CD4-positive, alpha-beta T cell (primary cell): ENCODE measurements around the gene IL17B. TPM values are rescaled to one million over a fixed set of nuclear protein-coding genes. Genes with fewer than 3 reads are reported as not detected.

Experiments
- ATAC-seq: fragments of 200-7000 bp; cut with Tn5 transposase; one replicate; pipeline ENCODE4 v1.10.0; 2022; ENCODE audit warnings: mild to moderate bottlenecking; ENCODE audit not compliant: poor library complexity
- CTCF ChIA-PET: fragments of 350-600 bp; sonication (Branson Sonifier 250); formaldehyde crosslinking; loops from one replicate; lab custom pipeline; 2021; ENCODE audit warnings: antibody characterized with exemption, inconsistent platforms; lab: Charles Lee
- POLR2A ChIA-PET: fragments of 350-600 bp; sonication (Branson Sonifier 250); formaldehyde crosslinking; loops from one replicate; lab custom pipeline; 2021; ENCODE audit warnings: antibody characterized with exemption, inconsistent platforms; lab: Charles Lee
- DNase-seq, 14 experiments: peaks; one replicate each; pipeline ENCODE4 v3.0.0-alpha.2; 2013 to 2020; ENCODE audit warnings: mixed read lengths in 2 of 14
- H3K27ac ChIP-seq, 2 donors: one replicate each; pipeline versions ENCODE4 v1.5.1 to v1.7.0; 2013; ENCODE audit warnings: low read length in 2 of 2, low read depth in 1 of 2, mild to moderate bottlenecking in 1 of 2
- H3K27me3 ChIP-seq, 2 experiments: 1 replicate in 1 of 2; 2 replicates in 1 of 2; pipeline versions ENCODE4 v1.6.1 to v1.7.0; 2013; ENCODE audit warnings: low read length in 2 of 2, control low read depth in 1 of 2, mild to moderate bottlenecking in 1 of 2, moderate library complexity in 1 of 2; ENCODE audit not compliant: insufficient read depth in 2 of 2, control insufficient read depth in 1 of 2
- H3K36me3 ChIP-seq: one replicate; pipeline ENCODE4 v1.6.1; 2013; ENCODE audit warnings: low read length, control low read depth; ENCODE audit not compliant: insufficient read depth
- H3K4me1 ChIP-seq: one replicate; pipeline ENCODE4 v1.6.1; 2013; ENCODE audit warnings: low read length, control low read depth; ENCODE audit not compliant: insufficient read depth
- H3K4me3 ChIP-seq: one replicate; pipeline ENCODE4 v1.5.1; 2013; ENCODE audit warnings: mild to moderate bottlenecking, low read length, moderate library complexity
- H3K9me3 ChIP-seq, 2 experiments: 1 replicate in 1 of 2; 2 replicates in 1 of 2; pipeline versions ENCODE4 v1.6.1 to v1.7.0; 2013; ENCODE audit warnings: low read length in 2 of 2, mild to moderate bottlenecking in 2 of 2, control low read depth in 1 of 2, moderate library complexity in 1 of 2; ENCODE audit not compliant: control insufficient read depth in 1 of 2, insufficient read depth in 1 of 2
- H3K27ac Mint-ChIP-seq: one replicate; pipeline ENCODE4 v1.8.0; 2020; ENCODE audit warnings: mixed read lengths
- H3K27me3 Mint-ChIP-seq: one replicate; pipeline ENCODE4 v1.8.0; 2021; ENCODE audit warnings: mixed read lengths
- H3K36me3 Mint-ChIP-seq: one replicate; pipeline ENCODE4 v1.8.0; 2021; ENCODE audit warnings: low read depth, mixed read lengths
- H3K4me1 Mint-ChIP-seq: one replicate; pipeline ENCODE4 v1.8.0; 2021; ENCODE audit warnings: low read depth, mixed read lengths
- H3K4me3 Mint-ChIP-seq: one replicate; pipeline ENCODE4 v1.8.0; 2020; ENCODE audit warnings: mild to moderate bottlenecking, mixed read lengths
- H3K9me3 Mint-ChIP-seq: one replicate; pipeline ENCODE4 v1.8.0; 2020; ENCODE audit warnings: mixed read lengths
- CTCF ChIP-seq: fragments of 200-600 bp; IDR thresholded peaks from one replicate; pipeline ENCODE4 v1.8.0; 2022; ENCODE audit warnings: antibody characterized with exemption, mild to moderate bottlenecking
- intact Hi-C, 2 experiments: fragments of 100-400 bp; cut with DNase I in 1 of 2; cut with micrococcal nuclease in 1 of 2; formaldehyde crosslinking; loops; one replicate each; pipeline versions ENCODE4 v1.15.1 to v1.9.0; 2023 to 2025; cut with DNase I, micrococcal nuclease
- total RNA-seq, 174 experiments: library from RNA in 2 of 174; stranded (reverse) in 2 of 174; gene quantifications; one replicate each; pipeline ENCODE4 v1.2.3 and lab custom pipeline; 2021 to 2026

IL17B gene
- total RNA-seq, 2 experiments from 2014 or later = not detected

GRCh38 chr5:149426931-149427330 is 47.8 kb upstream of the IL17B start:
- H3K4me1 Mint-ChIP-seq = peaks cover 16% of the 10 kb centered on the region
- no peak for TF ChIP-seq CTCF
- no peak overlapping the region for H3K27ac Mint-ChIP-seq
- intact Hi-C loops = no loop called here
- H3K9me3 Mint-ChIP-seq = no peaks in the 10 kb centered on the region
- CTCF ChIA-PET = no interaction called here
- ATAC-seq = no peak
- no peak overlapping the region for H3K4me3 Mint-ChIP-seq
- no peak for DNase-seq
- Histone ChIP-seq H3K36me3 (no peaks in the 10 kb centered on the region), H3K9me3 (no peaks in the 10 kb centered on the region), H3K4me1 (peaks cover 17% of the 10 kb centered on the region), H3K4me3 (no peak overlapping the region), H3K27ac (no peak overlapping the region), H3K27me3 (no peaks in the 10 kb centered on the region)
- no peaks in the 10 kb centered on the region for H3K27me3 Mint-ChIP-seq
- POLR2A ChIA-PET = no interaction called here
- H3K36me3 Mint-ChIP-seq = no peaks in the 10 kb centered on the region

- no peaks in the 10 kb centered on the region for H3K27me3 ChIP-seq
- no peak for ATAC-seq
- CTCF ChIA-PET = no interaction called here
- Mint-ChIP-seq H3K27ac (no peak overlapping the region), H3K9me3 (no peaks in the 10 kb centered on the region), H3K4me1 (peaks cover 11% of the 10 kb centered on the region), H3K27me3 (no peaks in the 10 kb centered on the region), H3K4me3 (no peak overlapping the region), H3K36me3 (no peaks in the 10 kb centered on the region)
- no peak for TF ChIP-seq CTCF
- no peaks in the 10 kb centered on the region for H3K9me3 ChIP-seq
- H3K36me3 ChIP-seq = no peaks in the 10 kb centered on the region
- H3K4me3 ChIP-seq = no peak overlapping the region
- no peak overlapping the region for H3K27ac ChIP-seq
- peaks cover 14% of the 10 kb centered on the region for H3K4me1 ChIP-seq
- POLR2A ChIA-PET = no interaction called here
- intact Hi-C loops = no loop called here
- no peak for DNase-seq
These were observed 46.6 kb upstream of the IL17B start for GRCh38 chr5:149425729-149426128.

DNA sequence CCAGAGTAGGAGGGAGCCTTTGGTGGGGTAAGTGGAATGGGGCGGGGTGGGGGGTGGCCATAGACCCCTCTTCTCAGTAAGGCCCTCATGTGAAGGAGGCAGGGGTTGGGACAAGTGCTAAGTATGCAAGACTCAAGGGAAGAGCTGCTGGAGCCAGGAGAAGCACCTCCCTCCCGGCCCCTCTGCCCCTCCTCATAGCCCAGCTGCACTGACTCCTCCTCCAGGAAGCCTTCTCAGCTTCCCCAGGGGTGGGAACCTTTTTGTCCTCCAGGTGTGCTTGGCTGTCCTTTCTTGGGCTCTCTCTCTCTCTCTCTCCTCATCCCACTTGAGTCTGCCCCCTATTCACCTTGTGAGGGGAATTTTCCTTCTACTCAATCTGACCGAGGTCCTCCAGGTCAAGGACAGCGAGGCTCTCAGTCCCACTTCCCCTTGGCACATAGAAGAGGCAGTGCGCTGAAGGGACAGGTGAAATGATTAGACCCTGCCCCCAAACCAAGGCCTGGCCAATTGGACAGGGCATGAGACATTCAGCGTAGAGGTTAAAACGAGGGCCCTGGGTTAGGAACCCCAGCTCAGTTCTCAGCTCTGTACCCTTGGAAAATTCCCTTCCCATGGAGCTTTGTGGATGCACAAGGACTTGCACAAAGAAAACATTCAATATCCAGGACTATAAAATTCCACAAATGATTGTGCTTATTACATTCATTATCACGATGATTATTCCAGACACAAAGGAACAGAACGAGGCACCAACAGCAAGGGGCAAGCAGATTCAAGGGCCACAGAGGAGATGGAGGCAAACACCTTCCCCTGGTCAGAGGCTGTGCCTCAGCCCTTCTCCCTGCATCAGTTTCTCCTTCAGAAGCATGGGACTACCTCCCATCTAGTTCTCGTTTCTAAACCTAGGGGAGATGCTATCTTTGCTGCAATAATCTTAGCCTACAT is 45.6 kb upstream of the IL17B start:
- CTCF ChIA-PET = no interaction called here
- Mint-ChIP-seq H3K9me3 (no peaks in the 10 kb centered on the region), H3K27ac (no peak overlapping the region), H3K4me1 (peaks cover 11% of the 10 kb centered on the region), H3K36me3 (no peaks in the 10 kb centered on the region), H3K27me3 (no peaks in the 10 kb centered on the region), H3K4me3 (no peak overlapping the region)
- Histone ChIP-seq H3K4me1 (peaks cover 8% of the 10 kb centered on the region), H3K36me3 (no peaks in the 10 kb centered on the region), H3K4me3 (no peak overlapping the region), H3K27ac (no peak overlapping the region), H3K9me3 (no peaks in the 10 kb centered on the region), H3K27me3 (no peaks in the 10 kb centered on the region)
- POLR2A ChIA-PET = no interaction called here
- DNase-seq = no peak
- intact Hi-C loops = no loop called here
- no peak for TF ChIP-seq CTCF
- ATAC-seq = no peak
